ENCODE results near the gene SORBS2.

DNA sequence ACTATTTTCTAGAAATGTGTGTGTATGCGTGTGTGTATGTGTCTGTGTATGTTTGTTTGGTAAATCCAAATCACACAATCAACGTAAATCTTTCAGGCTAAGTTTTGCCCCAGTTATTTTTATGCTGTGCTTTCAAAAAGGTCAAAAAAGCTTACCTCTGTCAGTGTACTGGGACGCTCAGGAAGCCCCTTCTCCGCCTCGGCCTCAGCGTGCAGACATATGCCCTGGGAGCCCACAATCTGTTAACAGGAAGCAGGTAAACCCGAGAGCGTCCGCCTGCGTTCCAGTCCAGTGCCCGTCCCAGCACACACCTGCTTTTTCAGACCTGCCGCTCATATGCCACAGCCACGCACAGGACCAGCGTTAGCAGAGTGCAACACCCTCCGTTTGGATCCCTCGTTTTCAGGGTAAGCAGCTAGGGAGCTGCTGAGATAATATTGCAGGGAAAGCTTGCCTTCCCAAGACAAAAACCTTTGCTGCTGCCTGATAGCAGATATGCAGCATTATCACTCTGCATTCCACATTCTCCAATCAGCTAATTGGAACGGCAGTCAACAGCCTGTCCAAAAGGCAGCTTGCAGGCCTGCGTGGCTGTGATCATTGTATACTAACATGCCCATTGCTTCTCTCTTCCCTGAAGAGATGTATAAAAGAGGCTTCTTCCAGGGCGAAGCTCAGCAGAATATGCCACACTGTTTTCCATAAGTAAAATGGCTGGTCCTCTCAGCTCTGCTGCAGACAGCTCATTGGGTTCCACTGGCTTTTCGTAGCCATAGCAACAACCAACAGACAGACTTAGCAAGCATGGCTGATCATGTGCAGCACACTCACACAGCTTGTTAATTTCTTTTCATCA lies at the start of gene SORBS2:
- TF ChIP-seq, protein P1, sequence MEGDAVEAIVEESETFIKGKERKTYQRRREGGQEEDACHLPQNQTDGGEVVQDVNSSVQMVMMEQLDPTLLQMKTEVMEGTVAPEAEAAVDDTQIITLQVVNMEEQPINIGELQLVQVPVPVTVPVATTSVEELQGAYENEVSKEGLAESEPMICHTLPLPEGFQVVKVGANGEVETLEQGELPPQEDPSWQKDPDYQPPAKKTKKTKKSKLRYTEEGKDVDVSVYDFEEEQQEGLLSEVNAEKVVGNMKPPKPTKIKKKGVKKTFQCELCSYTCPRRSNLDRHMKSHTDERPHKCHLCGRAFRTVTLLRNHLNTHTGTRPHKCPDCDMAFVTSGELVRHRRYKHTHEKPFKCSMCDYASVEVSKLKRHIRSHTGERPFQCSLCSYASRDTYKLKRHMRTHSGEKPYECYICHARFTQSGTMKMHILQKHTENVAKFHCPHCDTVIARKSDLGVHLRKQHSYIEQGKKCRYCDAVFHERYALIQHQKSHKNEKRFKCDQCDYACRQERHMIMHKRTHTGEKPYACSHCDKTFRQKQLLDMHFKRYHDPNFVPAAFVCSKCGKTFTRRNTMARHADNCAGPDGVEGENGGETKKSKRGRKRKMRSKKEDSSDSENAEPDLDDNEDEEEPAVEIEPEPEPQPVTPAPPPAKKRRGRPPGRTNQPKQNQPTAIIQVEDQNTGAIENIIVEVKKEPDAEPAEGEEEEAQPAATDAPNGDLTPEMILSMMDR (IDR thresholded peaks at IDR 0.05) = no peak
- no peak for TF ChIP-seq POLR2A (IDR thresholded peaks at IDR 0.05)

All from testis (tissue), 2 donors.